Skeletal muscle tissue (tissue), 4 donors: Measurements from ENCODE around the gene SPHK1. TPM values are rescaled to one million over a fixed set of nuclear protein-coding genes. Genes with fewer than 3 reads are reported as not detected.

ENCODE experiments used
- H3K27ac ChIP-seq: one replicate; pipeline ENCODE4 v1.7.0; 2013; ENCODE audit warnings: mild to moderate bottlenecking, low read depth, low read length, inconsistent platforms
- H3K27me3 ChIP-seq, 3 donors: one replicate each; pipeline ENCODE4 v1.7.0; 2013; ENCODE audit warnings: low read length in 3 of 3; ENCODE audit not compliant: control insufficient read depth in 3 of 3, insufficient read depth in 3 of 3
- H3K36me3 ChIP-seq, 3 donors: one replicate each; pipeline ENCODE4 v1.7.0; 2013; ENCODE audit warnings: low read length in 3 of 3; ENCODE audit not compliant: control insufficient read depth in 3 of 3, insufficient read depth in 3 of 3
- H3K4me1 ChIP-seq, 3 donors: one replicate each; pipeline ENCODE4 v1.7.0; 2013; ENCODE audit warnings: low read length in 3 of 3, mild to moderate bottlenecking in 3 of 3; ENCODE audit not compliant: control insufficient read depth in 3 of 3, insufficient read depth in 3 of 3
- H3K4me3 ChIP-seq, 3 donors: one replicate each; pipeline ENCODE4 v1.7.0; 2013; ENCODE audit warnings: low read length in 3 of 3
- H3K9ac ChIP-seq, 3 donors: one replicate each; pipeline ENCODE4 v1.7.0; 2013; ENCODE audit warnings: low read length in 3 of 3, mild to moderate bottlenecking in 3 of 3, moderate library complexity in 2 of 3, low read depth in 1 of 3
- H3K9me3 ChIP-seq, 3 donors: one replicate each; pipeline ENCODE4 v1.7.0; 2013; ENCODE audit warnings: low read length in 3 of 3; ENCODE audit not compliant: control insufficient read depth in 3 of 3
- total RNA-seq: library from RNA; depleted of rRNA; stranded (reverse); fragments of >200 nt; gene quantifications from one replicate; pipeline ENCODE4 v1.2.3, GENCODE V29; 2014
- donor health status: Osteomylitis.

The SPHK1 gene
- total RNA-seq, 1 donor from 2014 or later, result 2.1 TPM

- H3K36me3 ChIP-seq, result peaks cover 74 to 82% (median 81%) of the 10 kb centered on the region in 3 donors
- H3K9me3 ChIP-seq, result no peaks in the 10 kb centered on the region
- H3K27ac ChIP-seq, result no peak overlapping the region
- H3K4me1 ChIP-seq, result peaks cover 4 to 15% (median 12%) of the 10 kb centered on the region in 3 donors
- H3K27me3 ChIP-seq, result no peaks in the 10 kb centered on the region
- no peak overlapping the region for H3K9ac ChIP-seq
- H3K4me3 ChIP-seq, result no peak overlapping the region
Observed at GRCh38 chr17:76395980-76396379, 11.6 kb downstream of the SPHK1 start.

DNA sequence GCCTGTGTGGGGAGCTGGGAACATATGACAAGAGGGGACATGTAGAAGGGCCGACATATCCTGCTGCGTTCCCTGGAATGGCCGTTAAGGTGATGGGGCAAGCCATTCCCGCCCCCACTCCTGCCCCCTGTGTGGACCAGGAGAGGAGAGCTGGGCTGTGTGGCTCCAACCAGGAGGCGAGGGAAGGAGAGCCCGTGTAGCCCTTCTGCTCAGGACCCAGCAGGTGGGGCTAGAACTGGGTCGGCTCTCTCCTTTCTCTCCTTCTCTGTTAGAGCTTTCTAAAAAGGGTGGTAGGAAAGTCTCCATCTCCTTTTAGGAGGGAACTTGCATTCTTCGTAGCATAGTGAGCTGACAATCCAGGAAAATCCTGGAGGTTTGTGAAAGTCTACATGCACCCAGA is 12.8 kb downstream of the SPHK1 start:
- peaks cover 74 to 79% (median 79%) of the 10 kb centered on the region in 3 donors for H3K36me3 ChIP-seq
- H3K9ac ChIP-seq, result peak overlapping the region in 1 of 3 donors; percentile 40
- H3K27ac ChIP-seq, result no peak overlapping the region
- no peaks in the 10 kb centered on the region for H3K9me3 ChIP-seq
- H3K4me1 ChIP-seq, result peaks cover 4 to 15% (median 12%) of the 10 kb centered on the region in 3 donors
- H3K4me3 ChIP-seq, result no peak overlapping the region
- H3K27me3 ChIP-seq, result no peaks in the 10 kb centered on the region

- no peaks in the 10 kb centered on the region for H3K9me3 ChIP-seq
- H3K9ac ChIP-seq, result peak overlapping the region in 2 of 3 donors; percentile 38 to 40
- H3K36me3 ChIP-seq, result peaks cover 81 to 86% (median 84%) of the 10 kb centered on the region in 3 donors
- H3K27ac ChIP-seq, result no peak overlapping the region
- H3K27me3 ChIP-seq, result no peaks in the 10 kb centered on the region
- H3K4me3 ChIP-seq, result no peak overlapping the region
- peaks cover 4 to 15% (median 15%) of the 10 kb centered on the region in 3 donors for H3K4me1 ChIP-seq
Observed at GRCh38 chr17:76397687-76398522, 13.5 kb downstream of the SPHK1 start.

DNA sequence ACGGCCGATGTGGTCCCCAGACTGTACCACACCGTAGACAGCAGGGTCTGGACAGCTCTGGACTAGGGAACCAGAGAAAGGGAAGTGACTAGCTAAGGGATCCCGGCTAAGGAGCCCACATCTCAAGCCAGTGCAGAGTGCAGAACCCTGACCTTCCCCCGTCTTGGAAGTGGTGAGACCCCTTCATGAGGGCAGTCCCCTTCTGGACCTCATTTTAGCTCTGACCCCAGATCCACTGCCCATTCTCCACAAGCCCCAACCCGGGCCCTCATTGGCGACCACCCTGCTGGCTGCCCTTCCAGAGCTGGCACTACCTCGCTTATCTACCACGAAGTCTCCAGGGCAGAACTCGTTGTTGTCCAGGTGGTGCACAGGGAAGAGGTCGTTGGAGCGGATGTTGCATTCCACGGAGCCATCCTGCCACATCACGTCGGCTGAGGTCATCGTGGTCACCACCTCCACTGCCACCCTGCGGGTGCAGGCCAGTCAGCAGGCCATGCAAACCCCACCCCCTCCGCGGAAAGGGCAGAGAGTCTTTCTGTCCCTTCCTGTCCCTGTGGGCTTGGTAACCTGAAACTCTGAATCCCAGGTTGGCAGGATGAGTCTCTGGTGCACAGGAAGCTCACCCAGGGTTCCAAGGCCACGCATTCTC is 14.2 kb downstream of the SPHK1 start:
- Histone ChIP-seq H3K9ac (peak overlapping the region in 1 of 3 donors; percentile 50), H3K27me3 (no peaks in the 10 kb centered on the region), H3K9me3 (no peaks in the 10 kb centered on the region), H3K27ac (no peak overlapping the region), H3K4me1 (peaks cover 4 to 17% (median 15%) of the 10 kb centered on the region in 3 donors), H3K36me3 (peaks cover 80 to 84% (median 80%) of the 10 kb centered on the region in 3 donors), H3K4me3 (no peak overlapping the region)

DNA sequence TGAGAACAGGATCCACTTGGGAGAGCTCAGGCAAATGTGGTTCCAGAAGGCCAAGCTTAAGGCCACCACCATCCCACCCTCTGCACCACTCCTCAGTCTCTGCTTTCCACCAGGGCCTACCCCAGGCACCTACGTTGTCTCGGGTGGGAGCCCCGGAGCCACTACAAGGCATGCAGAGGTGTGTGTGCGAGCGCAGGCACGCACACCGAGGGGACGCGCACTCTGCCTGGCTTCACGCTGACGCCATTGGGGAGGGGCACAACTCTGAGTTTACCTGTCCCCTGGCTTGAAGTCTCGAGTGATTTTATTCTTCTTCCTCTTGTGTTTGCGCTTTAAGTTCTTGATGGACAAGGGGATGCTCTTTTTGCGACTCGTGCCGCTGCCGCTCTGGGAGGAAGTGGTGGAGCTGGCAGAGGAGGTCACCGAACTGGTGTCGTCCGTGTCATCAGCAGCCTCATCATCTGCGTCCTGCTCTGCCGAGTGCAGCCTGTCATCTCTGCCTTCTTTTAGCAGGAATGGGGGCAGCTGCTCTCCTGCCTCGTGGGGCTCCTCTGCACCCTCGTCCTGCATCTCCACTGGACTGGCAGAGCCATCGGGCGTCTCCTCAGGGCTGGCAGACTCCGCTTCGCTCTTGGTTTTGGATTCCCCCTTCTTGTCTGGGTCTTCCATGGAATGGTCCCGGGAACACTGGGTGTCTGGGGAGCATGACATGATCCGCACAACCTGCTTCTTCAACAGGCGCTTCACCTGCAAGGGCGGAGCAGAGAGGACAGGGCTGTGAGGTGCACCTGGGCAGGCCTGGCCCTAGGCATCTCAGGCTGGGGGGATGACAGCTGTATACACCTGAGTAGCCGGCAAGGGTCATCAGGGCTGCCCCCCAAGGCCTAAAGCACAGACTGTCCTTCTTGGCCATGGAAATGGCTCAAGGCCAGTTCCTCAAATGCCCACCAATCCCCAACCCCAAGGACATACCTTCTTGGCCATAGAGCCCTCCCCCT is 15.1 kb downstream of the SPHK1 start:
- H3K4me3 ChIP-seq, result no peak overlapping the region
- peaks cover 7 to 26% (median 20%) of the 10 kb centered on the region in 3 donors for H3K4me1 ChIP-seq
- H3K9ac ChIP-seq, result peak overlapping the region in 1 of 3 donors; percentile 50
- no peaks in the 10 kb centered on the region for H3K9me3 ChIP-seq
- no peaks in the 10 kb centered on the region for H3K27me3 ChIP-seq
- H3K36me3 ChIP-seq, result peaks cover 73 to 77% (median 75%) of the 10 kb centered on the region in 3 donors
- no peak overlapping the region for H3K27ac ChIP-seq

DNA sequence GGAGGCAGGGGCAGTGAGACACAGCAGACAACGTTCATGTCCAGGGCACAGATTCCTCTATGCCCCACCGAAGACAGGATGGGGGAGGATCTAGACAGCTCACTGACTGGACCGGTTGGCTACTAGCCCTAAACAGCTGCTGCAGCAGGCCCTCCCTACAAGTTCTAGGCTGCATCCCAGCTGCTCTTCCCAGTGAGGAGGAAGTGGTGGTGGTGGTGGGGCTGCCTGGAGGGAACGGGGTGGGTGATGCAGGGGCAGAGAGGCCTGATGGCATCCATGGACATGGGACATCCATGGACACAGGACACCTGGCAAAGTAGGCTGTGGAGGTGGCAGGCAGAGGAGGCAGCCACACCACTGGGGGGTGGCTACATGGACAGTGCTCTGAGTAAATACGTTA is 18.3 kb downstream of the SPHK1 start:
- Histone ChIP-seq H3K9me3 (no peaks in the 10 kb centered on the region), H3K27ac (no peak overlapping the region)

DNA sequence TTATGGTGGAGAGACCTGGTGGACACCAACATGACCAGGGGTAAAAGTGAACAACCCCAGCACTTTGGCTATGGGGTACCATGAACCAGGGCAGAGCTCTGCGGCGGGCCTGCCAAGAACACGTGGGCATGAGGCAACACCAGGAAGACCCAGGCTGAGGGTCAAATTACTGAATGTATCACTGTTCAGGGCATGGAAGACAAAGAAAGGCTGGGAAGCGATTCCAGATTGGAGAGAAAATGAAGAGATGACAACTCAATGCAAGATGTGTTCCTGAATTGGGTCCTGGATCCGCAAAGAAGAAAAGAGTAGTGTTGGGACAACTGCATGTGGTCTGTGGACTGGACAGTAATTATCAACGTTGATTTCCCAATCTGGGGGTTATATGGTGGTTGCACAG is 19.8 kb downstream of the SPHK1 start:
- H3K4me1 ChIP-seq, result peaks cover 31 to 50% (median 45%) of the 10 kb centered on the region in 3 donors
- H3K9me3 ChIP-seq, result no peaks in the 10 kb centered on the region
- peaks cover 39 to 42% (median 40%) of the 10 kb centered on the region in 3 donors for H3K36me3 ChIP-seq
- H3K4me3 ChIP-seq, result no peak overlapping the region
- H3K9ac ChIP-seq, result no peak overlapping the region
- H3K27ac ChIP-seq, result no peak overlapping the region
- no peaks in the 10 kb centered on the region for H3K27me3 ChIP-seq

More for the DNA sequence above, 18.3 kb downstream of the SPHK1 start:
- H3K36me3 ChIP-seq, result peaks cover 54 to 58% (median 54%) of the 10 kb centered on the region in 3 donors
- H3K4me3 ChIP-seq, result no peak overlapping the region
- peaks cover 27 to 52% (median 44%) of the 10 kb centered on the region in 3 donors for H3K4me1 ChIP-seq
- H3K27me3 ChIP-seq, result no peaks in the 10 kb centered on the region
- no peak overlapping the region for H3K9ac ChIP-seq

DNA sequence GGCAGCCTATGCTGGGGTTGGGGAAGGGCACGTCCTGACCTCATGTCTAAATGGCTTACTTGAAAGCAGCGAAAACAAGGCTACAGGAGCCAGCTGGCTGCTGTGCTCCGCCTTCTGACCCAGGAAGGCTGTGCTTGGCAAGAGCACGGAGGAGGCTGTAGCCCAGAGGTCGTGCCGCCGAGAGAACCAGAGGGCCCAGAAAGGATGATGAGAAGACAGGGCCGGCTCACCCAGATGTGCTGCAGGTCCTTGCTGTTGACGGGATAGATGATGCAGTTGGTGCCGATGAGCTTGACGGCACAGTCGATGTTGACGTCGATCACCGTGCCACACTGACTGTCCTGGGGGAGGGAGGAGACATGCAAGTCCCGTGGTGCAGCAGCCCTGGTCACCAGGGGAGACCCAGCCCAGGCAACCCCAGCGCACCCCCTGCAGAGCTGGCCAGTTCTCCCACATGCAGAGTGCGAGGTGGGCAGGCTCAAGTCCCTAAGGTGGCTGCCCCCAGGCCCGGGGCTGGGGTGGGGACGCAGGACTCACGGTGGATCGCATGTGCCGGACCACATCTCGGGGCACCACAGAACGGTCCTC is 20.7 kb downstream of the SPHK1 start:
- peaks cover 31 to 50% (median 45%) of the 10 kb centered on the region in 3 donors for H3K4me1 ChIP-seq

GRCh38 chr17:76405607-76405966 is 21.2 kb downstream of the SPHK1 start:
- Histone ChIP-seq H3K36me3 (peaks cover 26 to 33% (median 29%) of the 10 kb centered on the region in 3 donors), H3K27ac (no peak overlapping the region), H3K4me3 (no peak overlapping the region), H3K4me1 (peaks cover 31 to 51% (median 45%) of the 10 kb centered on the region in 3 donors), H3K9ac (peak overlapping the region in 1 of 3 donors; percentile 54), H3K27me3 (no peaks in the 10 kb centered on the region), H3K9me3 (no peaks in the 10 kb centered on the region)

More for the DNA sequence above, 20.7 kb downstream of the SPHK1 start:
- Histone ChIP-seq H3K27ac (no peak overlapping the region), H3K9ac (peak overlapping the region in 1 of 3 donors; percentile 16), H3K9me3 (no peaks in the 10 kb centered on the region), H3K27me3 (no peaks in the 10 kb centered on the region), H3K4me3 (no peak overlapping the region), H3K36me3 (peaks cover 31 to 36% (median 34%) of the 10 kb centered on the region in 3 donors)
